HEK293 (cell line): ENCODE data around the gene NCF2.

Source experiments
- CTCF ChIA-PET: fragments of 350-600 bp; formaldehyde crosslinking; extraction: SDS; loops from one replicate; lab custom pipeline; 2021; ENCODE audit warnings: antibody characterized with exemption; lab: Yijun Ruan, JAX
- POLR2A ChIA-PET: fragments of 300-600 bp; formaldehyde crosslinking; extraction: SDS; loops from one replicate; lab custom pipeline; 2020; ENCODE audit warnings: antibody characterized with exemption, inconsistent platforms; lab: Yijun Ruan, JAX
- H3K27ac ChIP-seq: fragments of 200-500 bp; sonication (Bioruptor generic); 2 replicates; pipeline ENCODE4 v1.5.1; 2014; ENCODE audit warnings: low read depth, low read length, control low read depth, inconsistent platforms; ENCODE audit errors: extremely low read depth
- H3K36me3 ChIP-seq, 2 experiments: fragments of 200-500 bp in 1 of 2; sonication (Bioruptor generic) in 1 of 2; 1 replicate in 1 of 2; 2 replicates in 1 of 2; pipeline ENCODE4 v1.5.1; 2014 to 2017; ENCODE audit warnings: inconsistent platforms in 2 of 2, low read length in 2 of 2; ENCODE audit not compliant: control insufficient read depth in 2 of 2, insufficient read depth in 1 of 2
- H3K4me1 ChIP-seq: fragments of 200-500 bp; sonication (Bioruptor generic); 2 replicates; pipeline ENCODE4 v1.5.1; 2014; ENCODE audit warnings: mild to moderate bottlenecking, low read length, inconsistent platforms; ENCODE audit not compliant: control insufficient read depth, insufficient read depth
- H3K4me3 ChIP-seq: 2 replicates; pipeline ENCODE4 v1.5.1; 2011; ENCODE audit warnings: low read depth, mild to moderate bottlenecking, control low read depth, low read length, moderate library complexity
- H3K9me3 ChIP-seq: fragments of 200-500 bp; sonication (Bioruptor generic); 2 replicates; pipeline ENCODE4 v1.5.1; 2014; ENCODE audit warnings: low read depth, low read length, inconsistent platforms; ENCODE audit not compliant: control insufficient read depth, insufficient read depth
- AEBP2 ChIP-seq: fragments of 450-650 bp; formaldehyde crosslinking; IDR thresholded peaks from 2 replicates; pipeline ENCODE4 v1.5.1; 2016; ENCODE audit warnings: missing biosample characterization, missing genetic modification characterization, borderline replicate concordance
- ATF2 ChIP-seq: fragments of 450-650 bp; formaldehyde crosslinking; IDR thresholded peaks from 2 replicates; pipeline ENCODE4 v1.5.1; 2016; ENCODE audit warnings: missing biosample characterization, missing genetic modification characterization, low read depth
- ELK4 ChIP-seq: IDR thresholded peaks from 2 replicates; pipeline ENCODE4 v1.6.1; 2011; ENCODE audit warnings: mild to moderate bottlenecking, low read depth, low read length, borderline replicate concordance
- GLI2 ChIP-seq: fragments of 450-650 bp; formaldehyde crosslinking; IDR thresholded peaks from 2 replicates; pipeline ENCODE4; 2017; ENCODE audit warnings: missing biosample characterization, missing genetic modification characterization, low read depth, borderline replicate concordance
- OVOL3 ChIP-seq: fragments of 450-650 bp; formaldehyde crosslinking; IDR thresholded peaks from 2 replicates; pipeline ENCODE4 v1.5.1; 2016; ENCODE audit warnings: missing biosample characterization, missing genetic modification characterization
- PBX3 ChIP-seq: sonication (generic); formaldehyde crosslinking; IDR thresholded peaks from 2 replicates; pipeline ENCODE4 v1.8.1; 2022; ENCODE audit warnings: mild to moderate bottlenecking, moderate library complexity, missing genetic modification reagents
- PRDM2 ChIP-seq: fragments of 450-650 bp; formaldehyde crosslinking; IDR thresholded peaks from 2 replicates; pipeline ENCODE4 v1.5.1; 2016; ENCODE audit warnings: missing biosample characterization, missing genetic modification characterization, borderline replicate concordance
- REST ChIP-seq: fragments of 450-650 bp; formaldehyde crosslinking; IDR thresholded peaks from 2 replicates; pipeline ENCODE4 v1.5.1; 2016; ENCODE audit warnings: missing biosample characterization, missing genetic modification characterization
- ZBTB48 ChIP-seq: fragments of 450-650 bp; formaldehyde crosslinking; IDR thresholded peaks from 2 replicates; pipeline ENCODE4 v1.5.1; 2016; ENCODE audit warnings: missing biosample characterization, missing genetic modification characterization
- ZFP37 ChIP-seq: fragments of 450-650 bp; formaldehyde crosslinking; IDR thresholded peaks from 2 replicates; pipeline ENCODE4 v1.5.1; 2016; ENCODE audit warnings: missing biosample characterization, missing genetic modification characterization
- ZNF138 ChIP-seq: fragments of 450-650 bp; formaldehyde crosslinking; IDR thresholded peaks from 2 replicates; pipeline ENCODE4 v1.5.1; 2016; ENCODE audit warnings: missing biosample characterization, missing genetic modification characterization, borderline replicate concordance
- ZNF274 ChIP-seq, 2 experiments: fragments of 200-500 bp in 1 of 2; fragments of 450-650 bp in 1 of 2; sonication (Bioruptor generic) in 1 of 2; formaldehyde crosslinking in 1 of 2; IDR thresholded peaks; 2 replicates each; pipeline versions ENCODE4 v1.5.1 to v1.6.1; 2014 to 2016; ENCODE audit warnings: borderline replicate concordance in 1 of 2, inconsistent platforms in 1 of 2, low read length in 1 of 2, missing biosample characterization in 1 of 2, missing genetic modification characterization in 1 of 2
- ZNF324 ChIP-seq: fragments of 450-650 bp; formaldehyde crosslinking; IDR thresholded peaks from 2 replicates; pipeline ENCODE4 v1.5.1; 2016; ENCODE audit warnings: missing biosample characterization, missing genetic modification characterization
- ZNF335 ChIP-seq: fragments of 450-650 bp; formaldehyde crosslinking; conservative IDR thresholded peaks from 2 replicates; pipeline ENCODE4 v1.5.1; 2016; ENCODE audit warnings: missing biosample characterization, missing genetic modification characterization
- ZNF423 ChIP-seq: fragments of 450-650 bp; formaldehyde crosslinking; IDR thresholded peaks from 2 replicates; pipeline ENCODE4 v1.5.1; 2016; ENCODE audit warnings: missing biosample characterization, missing genetic modification characterization
- ZNF449 ChIP-seq: fragments of 450-650 bp; formaldehyde crosslinking; IDR thresholded peaks from 2 replicates; pipeline ENCODE4 v1.5.1; 2017; ENCODE audit warnings: missing biosample characterization, mild to moderate bottlenecking, missing genetic modification characterization, moderate library complexity
- ZNF624 ChIP-seq: fragments of 450-650 bp; formaldehyde crosslinking; IDR thresholded peaks from 2 replicates; pipeline ENCODE4 v1.5.1; 2017; ENCODE audit warnings: missing biosample characterization, missing genetic modification characterization
- ZSCAN23 ChIP-seq: fragments of 450-650 bp; formaldehyde crosslinking; IDR thresholded peaks from 2 replicates; pipeline ENCODE4 v1.5.1; 2016; ENCODE audit warnings: missing biosample characterization, missing genetic modification characterization

The NCF2 gene

GRCh38 chr1:183533617-183534174 is 56.6 kb downstream of the NCF2 start (continued):
- TF ChIP-seq ATF2 (tag by site-specific recombination), result no peak
- TF ChIP-seq, all 188 proteins: peak for 0

GRCh38 chr1:183528577-183528976 is 61.7 kb downstream of the NCF2 start:
- H3K27ac ChIP-seq, result no peak overlapping the region
- H3K9me3 ChIP-seq, result no peaks in the 10 kb centered on the region
- peaks cover 15 to 47% of the 10 kb centered on the region in 2 experiments for H3K36me3 ChIP-seq
- H3K4me3 ChIP-seq, result no peak overlapping the region
- ChIA-PET CTCF (no interaction called here), POLR2A (no interaction called here)
- H3K4me1 ChIP-seq, result no peaks in the 10 kb centered on the region
- TF ChIP-seq PRDM2 (no peak), OVOL3 (tag by site-specific recombination) (no peak), AEBP2 (tag by site-specific recombination) (no peak), PBX3 (CRISPR knock-in tag) (no peak), ZNF449 (tag by site-specific recombination) (no peak), ZBTB48 (tag by site-specific recombination) (no peak), ZNF335 (no peak), GLI2 (no peak), ZFP37 (tag by site-specific recombination) (no peak), ZNF138 (tag by site-specific recombination) (no peak), REST (tag by site-specific recombination) (no peak), ZSCAN23 (tag by site-specific recombination) (no peak), ELK4 (no peak), ZNF324 (no peak), ZNF274 (IDR thresholded peaks at IDR 0.05; ENCODE audit: low read length) (no peak), ZNF274 (tag by site-specific recombination; IDR thresholded peaks at IDR 0.05; ENCODE audit: borderline replicate concordance) (no peak), ZNF423 (tag by site-specific recombination) (no peak), ZNF624 (no peak)
